ENCODE data around the gene AQP9. TPM values are rescaled to one million over a fixed set of nuclear protein-coding genes. Genes with fewer than 3 reads are reported as not detected.
"Not testable (repeated sequence)": the region's sequence is repeated elsewhere in the genome, so short reads cannot be mapped to it uniquely, and the experiment has no call there.

The AQP9 gene
- total RNA-seq, 3 donors from 2014 or later = 0.09 to 2.0 (median 0.89) TPM

GRCh38 chr15:58206151-58206550 is 68.0 kb downstream of the AQP9 start:
- no peak for TF ChIP-seq CTCF (IDR thresholded peaks at IDR 0.05)
- H3K36me3 ChIP-seq (ENCODE audit: low read depth) = no peaks in the 10 kb centered on the region
- H3K4me1 ChIP-seq (ENCODE audit: low read depth) = no peaks in the 10 kb centered on the region
- no peak overlapping the region for H3K4me3 ChIP-seq
- intact Hi-C loops (cut with DNase I, micrococcal nuclease) = no loop called here
- ATAC-seq = no peak
- DNase-seq = no peak
- H3K9me3 ChIP-seq = no peaks in the 10 kb centered on the region

GRCh38 chr15:58208217-58208616 is 70.0 kb downstream of the AQP9 start:
- DNase-seq; H3K4me1 ChIP-seq (ENCODE audit: low read depth); H3K9me3 ChIP-seq; H3K4me3 ChIP-seq; ATAC-seq; H3K36me3 ChIP-seq (ENCODE audit: low read depth); intact Hi-C loops (cut with DNase I, micrococcal nuclease): not testable (repeated sequence)

GRCh38 chr15:58209007-58209481 is 70.9 kb downstream of the AQP9 start:
- ATAC-seq; intact Hi-C loops (cut with DNase I, micrococcal nuclease); H3K9me3 ChIP-seq; H3K4me3 ChIP-seq; DNase-seq; H3K36me3 ChIP-seq (ENCODE audit: low read depth); H3K4me1 ChIP-seq (ENCODE audit: low read depth): not testable (repeated sequence)

- H3K4me1 ChIP-seq (ENCODE audit: low read depth); intact Hi-C loops (cut with DNase I, micrococcal nuclease); ATAC-seq; H3K9me3 ChIP-seq; H3K4me3 ChIP-seq; DNase-seq; H3K36me3 ChIP-seq (ENCODE audit: low read depth): not testable (repeated sequence)
Observed at GRCh38 chr15:58210031-58210430, 71.8 kb downstream of the AQP9 start.

GRCh38 chr15:58212909-58213526 is 74.8 kb downstream of the AQP9 start:
- no peak for DNase-seq
- no peak overlapping the region for H3K4me3 ChIP-seq
- peak; percentile 53 for ATAC-seq
- TF ChIP-seq CTCF (IDR thresholded peaks at IDR 0.05) = no peak
- no peaks in the 10 kb centered on the region for H3K9me3 ChIP-seq
- intact Hi-C loops (cut with DNase I, micrococcal nuclease) = no loop called here
- no peaks in the 10 kb centered on the region for H3K4me1 ChIP-seq (ENCODE audit: low read depth)
- H3K36me3 ChIP-seq (ENCODE audit: low read depth) = no peaks in the 10 kb centered on the region

GRCh38 chr15:58213587-58214338 is 75.6 kb downstream of the AQP9 start:
- intact Hi-C loops (cut with DNase I, micrococcal nuclease) = no loop called here
- Histone ChIP-seq H3K4me3 (no peak overlapping the region), H3K4me1 (ENCODE audit: low read depth) (no peaks in the 10 kb centered on the region), H3K9me3 (no peaks in the 10 kb centered on the region), H3K36me3 (ENCODE audit: low read depth) (no peaks in the 10 kb centered on the region)
- DNase-seq (no peak), ATAC-seq (no peak)
- TF ChIP-seq CTCF (IDR thresholded peaks at IDR 0.05) = no peak

GRCh38 chr15:58214591-58215340 is 76.6 kb downstream of the AQP9 start:
- ATAC-seq (no peak), DNase-seq (no peak)
- no peaks in the 10 kb centered on the region for H3K4me1 ChIP-seq (ENCODE audit: low read depth)
- TF ChIP-seq CTCF (IDR thresholded peaks at IDR 0.05) = no peak
- no peak overlapping the region for H3K4me3 ChIP-seq
- H3K9me3 ChIP-seq = no peaks in the 10 kb centered on the region
- intact Hi-C loops (cut with DNase I, micrococcal nuclease) = no loop called here
- H3K36me3 ChIP-seq (ENCODE audit: low read depth) = no peaks in the 10 kb centered on the region
